Measurements from ENCODE around the gene ARFGEF2. TPM values are rescaled to one million over a fixed set of nuclear protein-coding genes. Genes with fewer than 3 reads are reported as not detected.
"Not testable (repeated sequence)": the region's sequence is repeated elsewhere in the genome, so short reads cannot be mapped to it uniquely, and the experiment has no call there.

Gene ARFGEF2
- total and polyA plus RNA-seq, 4 donors: 10.3 to 51.3 (median 16.6) TPM

DNA sequence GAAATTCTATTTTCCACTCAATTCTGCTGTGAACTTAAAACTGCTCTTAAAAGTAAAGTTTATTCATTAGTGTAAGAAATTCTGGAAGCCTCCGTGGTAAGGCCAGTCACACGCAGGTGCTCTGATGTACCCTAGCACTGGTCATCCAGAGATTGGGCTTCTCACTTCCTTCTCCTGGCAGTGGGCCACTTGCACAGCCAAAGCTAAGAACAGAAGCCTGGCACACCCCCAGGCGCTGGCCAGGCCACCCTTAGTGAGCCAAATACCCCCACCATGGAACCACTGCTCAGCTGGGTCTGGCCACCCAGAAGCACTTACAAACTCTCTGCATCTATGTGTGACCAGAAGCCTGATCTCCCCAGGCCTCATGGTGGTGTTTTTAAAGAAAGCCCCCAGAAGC, 35.3 kb upstream of the ARFGEF2 start (continued):
- TF ChIP-seq REST (IDR thresholded peaks at IDR 0.05) (no peak), GABPA (IDR thresholded peaks at IDR 0.05 in 1 of 2, conservative IDR thresholded peaks at IDR 0.05 in 1 of 2) (no peak), ATF3 (IDR thresholded peaks at IDR 0.05) (no peak), RXRA (IDR thresholded peaks at IDR 0.05) (no peak)
- TF ChIP-seq, protein P1, sequence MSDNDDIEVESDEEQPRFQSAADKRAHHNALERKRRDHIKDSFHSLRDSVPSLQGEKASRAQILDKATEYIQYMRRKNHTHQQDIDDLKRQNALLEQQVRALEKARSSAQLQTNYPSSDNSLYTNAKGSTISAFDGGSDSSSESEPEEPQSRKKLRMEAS (IDR thresholded peaks at IDR 0.05): no peak
- TF ChIP-seq, protein P2, sequence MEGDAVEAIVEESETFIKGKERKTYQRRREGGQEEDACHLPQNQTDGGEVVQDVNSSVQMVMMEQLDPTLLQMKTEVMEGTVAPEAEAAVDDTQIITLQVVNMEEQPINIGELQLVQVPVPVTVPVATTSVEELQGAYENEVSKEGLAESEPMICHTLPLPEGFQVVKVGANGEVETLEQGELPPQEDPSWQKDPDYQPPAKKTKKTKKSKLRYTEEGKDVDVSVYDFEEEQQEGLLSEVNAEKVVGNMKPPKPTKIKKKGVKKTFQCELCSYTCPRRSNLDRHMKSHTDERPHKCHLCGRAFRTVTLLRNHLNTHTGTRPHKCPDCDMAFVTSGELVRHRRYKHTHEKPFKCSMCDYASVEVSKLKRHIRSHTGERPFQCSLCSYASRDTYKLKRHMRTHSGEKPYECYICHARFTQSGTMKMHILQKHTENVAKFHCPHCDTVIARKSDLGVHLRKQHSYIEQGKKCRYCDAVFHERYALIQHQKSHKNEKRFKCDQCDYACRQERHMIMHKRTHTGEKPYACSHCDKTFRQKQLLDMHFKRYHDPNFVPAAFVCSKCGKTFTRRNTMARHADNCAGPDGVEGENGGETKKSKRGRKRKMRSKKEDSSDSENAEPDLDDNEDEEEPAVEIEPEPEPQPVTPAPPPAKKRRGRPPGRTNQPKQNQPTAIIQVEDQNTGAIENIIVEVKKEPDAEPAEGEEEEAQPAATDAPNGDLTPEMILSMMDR (IDR thresholded peaks at IDR 0.05; ENCODE audit: low read depth, low read length, missing input control): no peak

DNA sequence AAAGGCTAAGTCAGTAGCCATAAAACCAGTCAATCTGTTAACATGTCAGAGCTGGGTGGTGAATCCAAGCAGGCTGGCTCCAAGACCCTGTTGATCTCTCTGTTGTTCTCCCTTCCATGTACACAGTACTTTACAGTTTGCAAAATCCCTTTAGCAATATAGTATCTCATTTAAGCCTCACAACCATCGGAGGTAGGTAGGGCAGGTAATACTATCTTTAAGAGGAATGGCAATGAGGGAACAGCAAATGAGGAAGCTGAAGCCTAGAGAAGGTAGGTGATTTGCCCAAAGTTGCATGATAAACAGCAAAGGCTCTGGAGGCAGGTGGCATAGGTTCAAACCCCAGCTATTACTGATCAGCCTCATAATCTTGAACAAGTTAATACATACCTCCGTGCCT, 34.7 kb upstream of the ARFGEF2 start:
- no peaks in the 10 kb centered on the region for H3K9me3 ChIP-seq (ENCODE audit: control insufficient read depth in 4 of 4, low read length in 3 of 4)
- H3K27me3 ChIP-seq (ENCODE audit: control insufficient read depth in 4 of 4, insufficient read depth in 4 of 4, low read length in 3 of 4): no peaks in the 10 kb centered on the region
- H3K9ac ChIP-seq (ENCODE audit: low read depth in 1 of 2, low read length in 2 of 2): no peak overlapping the region
- no peak overlapping the region for H3K27ac ChIP-seq (ENCODE audit: low read depth in 1 of 2, low read length in 2 of 2)
- H3K4me3 ChIP-seq (ENCODE audit: low read depth in 1 of 3, low read length in 3 of 3): no peak overlapping the region
- H3K4me1 ChIP-seq (ENCODE audit: control insufficient read depth in 4 of 4, insufficient read depth in 4 of 4, low read length in 3 of 4): no peaks in the 10 kb centered on the region
- TF ChIP-seq GABPA (IDR thresholded peaks at IDR 0.05 in 1 of 2, conservative IDR thresholded peaks at IDR 0.05 in 1 of 2) (no peak), TAF1 (conservative IDR thresholded peaks at IDR 0.05) (no peak), HNF4G (IDR thresholded peaks at IDR 0.05) (no peak), JUND (IDR thresholded peaks at IDR 0.05) (no peak), HNF4A (conservative IDR thresholded peaks at IDR 0.05) (no peak)
- TF ChIP-seq, protein P3, sequence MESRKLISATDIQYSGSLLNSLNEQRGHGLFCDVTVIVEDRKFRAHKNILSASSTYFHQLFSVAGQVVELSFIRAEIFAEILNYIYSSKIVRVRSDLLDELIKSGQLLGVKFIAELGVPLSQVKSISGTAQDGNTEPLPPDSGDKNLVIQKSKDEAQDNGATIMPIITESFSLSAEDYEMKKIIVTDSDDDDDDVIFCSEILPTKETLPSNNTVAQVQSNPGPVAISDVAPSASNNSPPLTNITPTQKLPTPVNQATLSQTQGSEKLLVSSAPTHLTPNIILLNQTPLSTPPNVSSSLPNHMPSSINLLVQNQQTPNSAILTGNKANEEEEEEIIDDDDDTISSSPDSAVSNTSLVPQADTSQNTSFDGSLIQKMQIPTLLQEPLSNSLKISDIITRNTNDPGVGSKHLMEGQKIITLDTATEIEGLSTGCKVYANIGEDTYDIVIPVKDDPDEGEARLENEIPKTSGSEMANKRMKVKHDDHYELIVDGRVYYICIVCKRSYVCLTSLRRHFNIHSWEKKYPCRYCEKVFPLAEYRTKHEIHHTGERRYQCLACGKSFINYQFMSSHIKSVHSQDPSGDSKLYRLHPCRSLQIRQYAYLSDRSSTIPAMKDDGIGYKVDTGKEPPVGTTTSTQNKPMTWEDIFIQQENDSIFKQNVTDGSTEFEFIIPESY (IDR thresholded peaks at IDR 0.05): no peak
- TF ChIP-seq, protein P2 (IDR thresholded peaks at IDR 0.05; ENCODE audit: low read depth, low read length, missing input control): no peak
- DNase-seq (ENCODE audit: low spot score): no peak
- 72% methylated on average over 2 of the region's 2 CpGs for WGBS
- H3K36me3 ChIP-seq (ENCODE audit: control insufficient read depth in 4 of 4, insufficient read depth in 3 of 4, low read depth in 1 of 4, low read length in 3 of 4): no peaks in the 10 kb centered on the region

GRCh38 chr20:48888517-48888916, 33.0 kb upstream of the ARFGEF2 start:
- not testable (repeated sequence) for H3K4me1 ChIP-seq (ENCODE audit: control insufficient read depth in 4 of 4, insufficient read depth in 4 of 4, low read length in 3 of 4); H3K9me3 ChIP-seq (ENCODE audit: control insufficient read depth in 4 of 4, low read length in 3 of 4); H3K4me3 ChIP-seq (ENCODE audit: low read depth in 1 of 3, low read length in 3 of 3); H3K9ac ChIP-seq (ENCODE audit: low read depth in 1 of 2, low read length in 2 of 2); H3K27me3 ChIP-seq (ENCODE audit: control insufficient read depth in 4 of 4, insufficient read depth in 4 of 4, low read length in 3 of 4); H3K27ac ChIP-seq (ENCODE audit: low read depth in 1 of 2, low read length in 2 of 2); DNase-seq (ENCODE audit: low spot score); H3K36me3 ChIP-seq (ENCODE audit: control insufficient read depth in 4 of 4, insufficient read depth in 3 of 4, low read depth in 1 of 4, low read length in 3 of 4)
- WGBS: 87% methylated on average over 6 of the region's 6 CpGs
